ENCODE data around the gene BRCC3.

BRCC3 gene

GRCh38 chrX:155148724-155149537 lies 77.6 kb downstream of the BRCC3 start:
- DNase-seq, result no peak

- no peak for DNase-seq
These were observed 98.6 kb downstream of the BRCC3 start for GRCh38 chrX:155169881-155170280.

Measured in GDM1 (cell line).